K562 (cell line): ENCODE measurements around the gene DPH7. TPM values are rescaled to one million over a fixed set of nuclear protein-coding genes. Genes with fewer than 3 reads are reported as not detected.

Source experiments
- CBX3 ChIP-seq, 2 experiments: IDR thresholded peaks; 1 replicate in 1 of 2; 2 replicates in 1 of 2; pipeline ENCODE4 v1.6.1; 2012; ENCODE audit warnings: inconsistent platforms in 2 of 2, low read length in 2 of 2, borderline replicate concordance in 1 of 2, control low read depth in 1 of 2
- EGR1 ChIP-seq: fragments of 450-650 bp; conservative IDR thresholded peaks from 2 replicates; pipeline ENCODE4 v1.6.1; 2017; ENCODE audit warnings: mild to moderate bottlenecking
- FOXK2 ChIP-seq, 2 experiments: fragments of 450-650 bp; IDR thresholded peaks in 1 of 2; conservative IDR thresholded peaks in 1 of 2; 2 replicates each; pipeline ENCODE4 v1.6.1; 2016; ENCODE audit warnings: low read depth in 2 of 2, mild to moderate bottlenecking in 1 of 2
- GABPB1 ChIP-seq: sonication (generic); formaldehyde crosslinking; IDR thresholded peaks from 2 replicates; pipeline ENCODE4 v1.8.0; 2022; ENCODE audit warnings: mild to moderate bottlenecking, missing genetic modification reagents
- MTA1 ChIP-seq: fragments of 450-650 bp; IDR thresholded peaks from 2 replicates; pipeline ENCODE4 v1.6.1; 2017; ENCODE audit warnings: borderline replicate concordance
- MTF1 ChIP-seq: fragments of 250-450 bp; sonication (Bioruptor Pico); IDR thresholded peaks from 2 replicates; pipeline ENCODE4 v1.9.0; 2021; ENCODE audit warnings: moderate library complexity, mild to moderate bottlenecking, inconsistent platforms, borderline replicate concordance
- MYBL2 ChIP-seq, 2 experiments: fragments of 450-650 bp in 1 of 2; sonication (generic) in 1 of 2; formaldehyde crosslinking in 1 of 2; IDR thresholded peaks; 2 replicates each; pipeline versions ENCODE4 v1.6.1 to v1.8.1; 2017 to 2022; ENCODE audit warnings: borderline replicate concordance in 1 of 2, inconsistent platforms in 1 of 2, low read depth in 1 of 2, mild to moderate bottlenecking in 1 of 2, missing genetic modification reagents in 1 of 2, moderate library complexity in 1 of 2
- NFIX ChIP-seq: fragments of 250-450 bp; sonication (Bioruptor Pico); IDR thresholded peaks from 2 replicates; pipeline ENCODE4 v1.4.0; 2020; ENCODE audit warnings: low read depth, mild to moderate bottlenecking, moderate library complexity
- PPARD ChIP-seq: fragments of 250-450 bp; sonication (Bioruptor Pico); IDR thresholded peaks from 2 replicates; pipeline ENCODE4 v1.8.0; 2022; ENCODE audit warnings: inconsistent platforms, mild to moderate bottlenecking, moderate library complexity
- SIN3B ChIP-seq: fragments of 450-650 bp; IDR thresholded peaks from 2 replicates; pipeline ENCODE4 v1.6.1; 2017; ENCODE audit warnings: low read depth, mild to moderate bottlenecking, moderate library complexity
- SMAD3 ChIP-seq: fragments of 450-650 bp; formaldehyde crosslinking; conservative IDR thresholded peaks from 2 replicates; pipeline ENCODE4 v1.4.0; 2020; ENCODE audit warnings: mild to moderate bottlenecking
- TBP ChIP-seq: optimal IDR thresholded peaks from 2 replicates; pipeline ENCODE3; 2011; ENCODE audit warnings: low read depth, low read length, improper control_type of control experiment
- TCF7 ChIP-seq: sonication (generic); IDR thresholded peaks from 2 replicates; pipeline ENCODE4 v1.6.1; 2016; ENCODE audit warnings: antibody characterized with exemption, borderline replicate concordance
- ZBTB8A ChIP-seq: fragments of 450-650 bp; IDR thresholded peaks from 2 replicates; pipeline ENCODE4 v1.6.1; 2018; ENCODE audit warnings: mild to moderate bottlenecking, moderate library complexity; ENCODE audit not compliant: partially characterized antibody
- ZFX ChIP-seq: sonication (generic); formaldehyde crosslinking; IDR thresholded peaks from 2 replicates; pipeline ENCODE4 v1.8.0; 2022; ENCODE audit warnings: mild to moderate bottlenecking, missing genetic modification reagents, moderate library complexity
- ZNF175 ChIP-seq: fragments of 200-800 bp; sonication (Bioruptor generic); IDR thresholded peaks from 2 replicates; pipeline ENCODE4 v1.6.1; 2016; ENCODE audit warnings: low read depth, mild to moderate bottlenecking, missing genetic modification characterization, missing compliant biosample characterization
- ZNF584 ChIP-seq: fragments of 200-800 bp; sonication (Bioruptor generic); IDR thresholded peaks from 2 replicates; pipeline ENCODE4 v1.6.1; 2016; ENCODE audit warnings: low read depth, mild to moderate bottlenecking, missing genetic modification characterization, missing compliant biosample characterization
- ZNF780A ChIP-seq: fragments of 250-450 bp; sonication (Bioruptor Pico); IDR thresholded peaks from 2 replicates; pipeline ENCODE4 v1.5.0; 2021; ENCODE audit warnings: mild to moderate bottlenecking
- polyA plus RNA-seq, 8 experiments: library from polyadenylated mRNA; depleted of rRNA in 4 of 8; stranded (reverse) in 5 of 8; unstranded in 3 of 8; fragments of >200 nt; fragmentation: Nextera tagmentation in 2 of 8; fragmentation: Illumina TruSeq in 1 of 8; extraction: Ambion mirVana in 2 of 8; extraction: Trizol in 1 of 8; gene quantifications; 2 replicates each; pipeline versions ENCODE4 v1.2.1 to v1.2.3, GENCODE V29; 2011 to 2014; ENCODE audit warnings: inconsistent platforms in 1 of 8, missing spikeins in 1 of 8
- total RNA-seq, 7 experiments: library from RNA; depleted of rRNA in 6 of 7; stranded (reverse); fragments of >200 nt in 6 of 7; fragmentation: Illumina TruSeq in 2 of 7; extraction: Trizol in 2 of 7; gene quantifications; 2 replicates each; pipeline versions ENCODE4 v1.2.1 to v1.2.3, GENCODE V29; 2011 to 2021; ENCODE audit warnings: low replicate concordance in 1 of 7
- TF ChIP-seq, protein P1 (sequence below), 2 experiments: fragments of 450-650 bp; formaldehyde crosslinking in 1 of 2; IDR thresholded peaks; 2 replicates each; pipeline versions ENCODE4 v1.4.0 to v1.6.1; 2014 to 2020; ENCODE audit warnings: mild to moderate bottlenecking in 2 of 2, borderline replicate concordance in 1 of 2, low read depth in 1 of 2

DPH7 gene
- total and polyA plus RNA-seq, 9 of the 15 experiments (the other 6 are each of a cell fraction or from before 2014, with no cell fraction given), result 13.9 to 68.6 (median 41.3) TPM

DNA sequence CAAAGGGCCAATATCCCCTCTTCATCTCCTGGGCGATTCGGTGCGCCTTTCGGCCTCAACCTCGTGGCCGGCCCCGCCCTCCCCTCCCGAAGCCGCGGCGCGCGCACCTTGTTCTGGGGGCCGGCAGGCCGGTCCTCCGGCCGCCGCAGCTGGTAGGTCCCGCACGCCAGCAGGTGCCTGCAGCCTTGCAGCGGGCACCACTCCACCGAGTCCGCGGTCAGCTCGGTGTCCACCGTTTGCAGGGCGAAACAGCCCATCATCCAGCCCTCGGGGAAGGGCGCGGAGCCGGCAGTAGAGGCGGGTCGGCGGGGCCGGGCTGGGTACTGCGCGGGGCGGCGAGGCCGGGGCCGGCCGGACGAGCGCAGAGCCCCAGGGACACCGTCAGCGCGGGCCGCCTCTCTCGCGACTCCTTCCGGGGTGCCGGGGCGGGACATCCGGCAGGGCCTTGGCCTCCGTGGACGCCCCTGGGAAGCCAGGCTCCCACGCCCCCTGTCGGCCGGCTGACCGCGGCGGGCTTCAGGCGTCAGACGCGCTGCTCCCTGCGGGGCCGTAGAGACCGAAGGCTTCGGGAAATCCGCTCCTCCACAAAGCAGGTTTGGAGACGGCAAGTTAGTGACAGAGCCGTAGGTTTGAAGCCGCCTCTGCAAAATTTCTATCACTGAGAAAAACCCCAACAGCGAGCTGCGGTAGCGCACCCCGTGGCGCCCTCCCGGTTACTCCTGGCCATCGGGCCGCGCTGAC is at the start of gene DPH7 (continued):
- TF ChIP-seq, protein P1, sequence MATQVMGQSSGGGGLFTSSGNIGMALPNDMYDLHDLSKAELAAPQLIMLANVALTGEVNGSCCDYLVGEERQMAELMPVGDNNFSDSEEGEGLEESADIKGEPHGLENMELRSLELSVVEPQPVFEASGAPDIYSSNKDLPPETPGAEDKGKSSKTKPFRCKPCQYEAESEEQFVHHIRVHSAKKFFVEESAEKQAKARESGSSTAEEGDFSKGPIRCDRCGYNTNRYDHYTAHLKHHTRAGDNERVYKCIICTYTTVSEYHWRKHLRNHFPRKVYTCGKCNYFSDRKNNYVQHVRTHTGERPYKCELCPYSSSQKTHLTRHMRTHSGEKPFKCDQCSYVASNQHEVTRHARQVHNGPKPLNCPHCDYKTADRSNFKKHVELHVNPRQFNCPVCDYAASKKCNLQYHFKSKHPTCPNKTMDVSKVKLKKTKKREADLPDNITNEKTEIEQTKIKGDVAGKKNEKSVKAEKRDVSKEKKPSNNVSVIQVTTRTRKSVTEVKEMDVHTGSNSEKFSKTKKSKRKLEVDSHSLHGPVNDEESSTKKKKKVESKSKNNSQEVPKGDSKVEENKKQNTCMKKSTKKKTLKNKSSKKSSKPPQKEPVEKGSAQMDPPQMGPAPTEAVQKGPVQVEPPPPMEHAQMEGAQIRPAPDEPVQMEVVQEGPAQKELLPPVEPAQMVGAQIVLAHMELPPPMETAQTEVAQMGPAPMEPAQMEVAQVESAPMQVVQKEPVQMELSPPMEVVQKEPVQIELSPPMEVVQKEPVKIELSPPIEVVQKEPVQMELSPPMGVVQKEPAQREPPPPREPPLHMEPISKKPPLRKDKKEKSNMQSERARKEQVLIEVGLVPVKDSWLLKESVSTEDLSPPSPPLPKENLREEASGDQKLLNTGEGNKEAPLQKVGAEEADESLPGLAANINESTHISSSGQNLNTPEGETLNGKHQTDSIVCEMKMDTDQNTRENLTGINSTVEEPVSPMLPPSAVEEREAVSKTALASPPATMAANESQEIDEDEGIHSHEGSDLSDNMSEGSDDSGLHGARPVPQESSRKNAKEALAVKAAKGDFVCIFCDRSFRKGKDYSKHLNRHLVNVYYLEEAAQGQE (IDR thresholded peaks at IDR 0.05; ENCODE audit: borderline replicate concordance), result peak; percentile 43; the same call in 1 of the 2 replicates
- TF ChIP-seq, protein P1 (CRISPR knock-in tag; IDR thresholded peaks at IDR 0.05; ENCODE audit: low read depth), result peak; percentile 72; the same call in 1 of the 2 replicates
- TF ChIP-seq GABPB1 (peak; percentile 97), NFIX (CRISPR knock-in tag) (no peak), MTF1 (CRISPR knock-in tag) (no peak), TBP (peak; percentile 78), MTA1 (no peak), SMAD3 (peak; percentile 17; the same call in 1 of the 2 replicates), EGR1 (no peak), ZNF175 (CRISPR knock-in tag) (no peak; the same call in 1 of the 2 replicates), SIN3B (peak; percentile 93), MYBL2 (IDR thresholded peaks at IDR 0.05; ENCODE audit: low read depth) (no peak), MYBL2 (CRISPR knock-in tag; IDR thresholded peaks at IDR 0.05; ENCODE audit: borderline replicate concordance) (no peak), PPARD (CRISPR knock-in tag) (no peak), ZFX (CRISPR knock-in tag) (peak; percentile 96), TCF7 (no peak; the same call in 1 of the 2 replicates), ZBTB8A (no peak), CBX3 (IDR thresholded peaks at IDR 0.05; ENCODE audit: borderline replicate concordance in 1 of 2, low read length in 2 of 2) (0 out of 3 replicates have a peak, but pooled peaks of 1 of the 2 experiments have one; percentile 46), ZNF584 (CRISPR knock-in tag) (no peak), ZNF780A (CRISPR knock-in tag) (no peak), FOXK2 (conservative IDR thresholded peaks at IDR 0.05 in 1 of 2, IDR thresholded peaks at IDR 0.05 in 1 of 2; ENCODE audit: low read depth in 2 of 2) (0 out of 4 replicates have a peak, but pooled peaks of 1 of the 2 experiments have one; percentile 31)
